KOPT-K1 (cell line): ENCODE data around the gene RYR1.
"Not testable (repeated sequence)": the region's sequence is repeated elsewhere in the genome, so short reads cannot be mapped to it uniquely, and the experiment has no call there.

Experiments used
- H3K27ac ChIP-seq: fragments of 200-600 bp; sonication (generic); 2 replicates; pipeline ENCODE4 v1.5.1; 2016; ENCODE audit warnings: antibody characterized with exemption, mild to moderate bottlenecking, low read depth, low read length; ENCODE audit not compliant: poor library complexity, severe bottlenecking
- H3K36me3 ChIP-seq: fragments of 200-600 bp; sonication (generic); 2 replicates; pipeline ENCODE4 v1.5.1; 2017; ENCODE audit warnings: antibody characterized with exemption, mild to moderate bottlenecking, low read length, moderate library complexity; ENCODE audit not compliant: insufficient read depth
- H3K9me3 ChIP-seq: fragments of 200-600 bp; sonication (generic); 2 replicates; pipeline ENCODE4 v1.5.1; 2017; ENCODE audit warnings: antibody characterized with exemption, low read length, mild to moderate bottlenecking; ENCODE audit not compliant: insufficient read depth, poor library complexity, severe bottlenecking

Gene RYR1

DNA sequence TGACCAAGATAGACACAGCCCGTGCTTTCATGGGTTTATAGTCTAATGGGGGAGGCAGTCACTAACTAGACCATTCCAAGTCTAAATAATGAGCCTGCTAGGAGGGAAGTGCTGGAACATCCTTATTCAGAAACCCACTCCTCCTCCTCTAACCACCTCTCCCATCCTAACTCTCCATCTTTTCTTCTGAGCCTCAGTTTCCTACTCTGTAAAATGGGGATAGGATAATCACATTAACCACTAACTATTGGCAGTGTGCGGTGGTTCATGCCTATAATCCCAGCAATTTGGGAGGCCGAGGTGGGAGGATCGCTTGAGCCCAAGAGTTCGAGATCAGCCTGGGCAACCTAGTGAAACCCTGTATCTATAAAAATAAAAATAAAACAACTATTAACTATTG is 115.6 kb downstream of the RYR1 start:
- Histone ChIP-seq H3K27ac (no peak overlapping the region), H3K9me3 (no peaks in the 10 kb centered on the region), H3K36me3 (no peaks in the 10 kb centered on the region)

DNA sequence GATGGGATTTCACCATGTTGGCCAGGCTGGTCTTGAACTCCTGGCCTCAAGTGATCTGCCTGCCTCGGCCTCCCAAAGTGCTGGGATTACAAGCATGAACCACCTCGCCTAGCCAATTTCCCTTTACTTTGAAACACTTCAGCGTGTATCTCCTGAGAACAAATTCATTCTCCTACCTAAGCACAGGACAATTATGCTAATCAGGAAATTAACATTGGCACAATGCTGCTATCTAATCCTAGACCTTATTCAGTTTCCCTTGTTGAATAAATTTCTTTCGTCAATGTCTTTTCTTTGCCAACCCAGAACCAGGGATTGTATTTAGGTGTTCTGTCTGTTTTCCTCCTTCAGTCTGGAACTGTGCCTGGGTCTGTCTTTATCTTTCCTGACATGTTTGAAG is 116.5 kb downstream of the RYR1 start:
- Histone ChIP-seq H3K27ac (no peak overlapping the region), H3K9me3 (no peaks in the 10 kb centered on the region), H3K36me3 (no peaks in the 10 kb centered on the region)

DNA sequence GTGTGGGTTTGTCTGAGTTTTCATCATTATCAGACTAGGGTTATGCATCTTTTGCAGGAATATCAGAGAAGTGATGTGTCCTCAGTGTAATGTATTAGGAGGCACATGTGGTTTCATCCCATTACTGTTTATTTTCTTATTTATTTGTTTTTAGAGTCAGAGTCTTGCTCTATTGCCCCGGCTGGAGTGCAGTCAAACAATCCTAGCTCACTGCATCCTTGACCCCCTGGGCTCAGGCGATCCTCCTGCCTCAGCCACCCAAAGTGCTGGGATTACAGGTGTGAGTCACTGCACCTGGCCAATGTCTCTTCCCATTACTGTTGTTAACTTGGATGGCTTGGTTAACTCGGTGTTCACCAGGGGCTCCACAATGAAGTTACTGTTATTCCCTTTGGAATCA is 116.9 kb downstream of the RYR1 start:
- Histone ChIP-seq H3K9me3 (no peaks in the 10 kb centered on the region), H3K36me3 (no peaks in the 10 kb centered on the region), H3K27ac (no peak overlapping the region)

DNA sequence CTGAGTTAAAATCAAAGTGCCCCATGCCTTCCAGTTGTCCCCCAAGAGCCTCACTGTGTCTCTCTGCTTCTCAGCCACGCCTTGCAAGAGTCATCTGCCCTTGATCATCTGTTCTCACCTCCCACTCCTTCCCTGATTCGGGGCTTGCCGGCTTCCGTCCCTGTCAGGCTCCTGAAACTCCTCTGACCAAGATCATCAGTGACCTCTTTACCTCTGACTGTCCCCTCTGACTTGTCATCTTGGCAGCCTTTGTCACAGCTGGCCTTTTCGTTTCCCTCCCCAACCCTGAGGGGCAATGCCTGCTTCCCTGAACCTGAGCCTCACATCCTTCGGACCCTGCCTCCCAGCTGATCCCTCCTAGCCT is 117.9 kb downstream of the RYR1 start:
- Histone ChIP-seq H3K36me3 (no peaks in the 10 kb centered on the region), H3K27ac (no peak overlapping the region), H3K9me3 (no peaks in the 10 kb centered on the region)

DNA sequence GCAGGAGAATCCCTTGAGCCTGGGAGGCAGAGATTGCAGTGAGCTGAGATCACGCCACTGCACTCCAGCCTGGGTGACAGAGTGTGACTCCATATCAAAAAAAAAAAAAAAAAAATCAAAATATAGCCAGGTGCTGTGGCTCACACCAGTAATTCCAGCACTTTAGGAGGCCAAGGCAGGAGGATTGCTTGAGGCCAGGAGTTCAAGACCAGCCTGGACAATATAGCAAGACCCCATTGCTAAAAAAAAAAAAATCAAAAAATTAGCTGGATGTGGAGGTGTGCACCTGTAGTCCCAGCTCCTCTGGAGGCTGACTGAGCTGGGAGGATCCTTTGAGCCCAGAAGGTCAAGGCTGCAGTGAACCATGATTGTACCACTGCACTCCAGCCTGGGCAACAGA is 119.7 kb downstream of the RYR1 start:
- not testable (repeated sequence) for H3K27ac ChIP-seq, H3K36me3 ChIP-seq, H3K9me3 ChIP-seq

DNA sequence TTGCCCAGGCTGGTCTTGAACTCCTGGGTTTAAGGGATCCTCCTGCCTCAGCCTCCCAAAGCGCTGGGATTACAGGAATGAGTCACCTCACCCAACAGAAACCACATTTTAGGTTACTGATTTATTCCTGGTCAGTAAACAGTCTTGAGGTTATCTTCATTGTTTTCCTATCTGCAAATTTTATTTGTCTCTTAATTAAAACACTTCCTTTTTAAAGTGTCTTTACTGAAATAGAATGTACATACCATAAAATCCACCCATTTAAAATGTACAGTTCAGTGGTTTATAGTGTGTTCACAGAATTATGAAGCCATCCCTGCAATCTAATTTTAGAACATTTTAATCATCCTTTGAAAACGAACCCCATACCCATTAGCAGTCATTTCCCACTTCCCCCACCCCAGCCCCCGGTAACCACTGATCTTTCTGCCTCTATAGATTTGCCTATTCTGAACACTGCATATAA is 121.2 kb downstream of the RYR1 start:
- H3K36me3 ChIP-seq = no peaks in the 10 kb centered on the region
- no peak overlapping the region for H3K27ac ChIP-seq
- H3K9me3 ChIP-seq = no peaks in the 10 kb centered on the region

DNA sequence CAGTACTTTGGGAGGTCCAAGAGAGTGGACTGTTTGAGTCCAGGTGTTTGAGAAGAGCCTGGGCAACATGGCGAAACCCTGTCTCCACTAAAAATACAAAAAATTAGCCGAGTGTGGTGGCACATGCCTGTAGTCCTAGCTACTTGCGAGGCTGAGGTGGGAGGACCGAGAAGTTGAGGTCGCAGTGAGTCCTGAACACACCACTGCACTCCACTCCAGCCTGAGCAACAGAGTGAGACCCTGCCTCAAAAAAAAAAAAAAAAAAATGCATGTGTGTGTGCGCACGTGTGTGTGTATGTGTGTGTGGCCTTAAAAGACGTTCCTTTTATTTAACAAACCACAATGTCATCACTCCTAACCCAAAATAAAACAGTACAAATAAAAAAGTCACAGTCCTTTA is 121.7 kb downstream of the RYR1 start:
- H3K27ac ChIP-seq = no peak overlapping the region
- no peaks in the 10 kb centered on the region for H3K9me3 ChIP-seq
- H3K36me3 ChIP-seq = no peaks in the 10 kb centered on the region

DNA sequence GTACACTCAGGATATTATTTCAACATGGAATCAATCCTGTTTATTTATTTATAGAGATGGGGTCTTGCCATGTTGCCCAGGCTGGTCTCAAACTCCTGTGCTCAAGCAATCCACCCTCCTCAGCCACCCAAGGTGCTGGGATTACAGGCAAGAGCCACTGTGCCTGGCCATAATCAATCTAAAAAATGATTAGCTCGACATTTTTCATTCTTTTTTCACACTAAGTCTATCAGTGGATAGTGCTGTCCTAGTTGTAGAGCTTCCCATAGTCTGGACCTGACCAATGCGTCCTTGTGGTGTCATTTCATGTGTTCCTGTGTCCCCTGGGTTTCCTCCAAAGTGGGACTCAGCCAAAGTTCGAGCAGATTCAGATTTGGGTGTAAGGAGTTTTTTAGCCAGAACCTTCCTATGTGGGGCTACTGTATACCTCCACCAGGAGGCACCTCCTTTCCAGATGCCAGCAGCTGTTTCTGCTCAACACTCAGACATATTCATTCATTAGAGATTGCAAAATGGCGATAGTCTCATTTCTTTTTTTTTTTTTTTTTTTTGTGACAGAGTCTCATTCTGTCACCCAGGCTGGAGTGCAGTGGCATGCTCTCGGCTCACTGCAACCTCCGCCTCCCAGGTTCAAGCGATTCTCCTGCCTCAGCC is 123.2 kb downstream of the RYR1 start:
- H3K9me3 ChIP-seq = no peaks in the 10 kb centered on the region
- H3K27ac ChIP-seq = no peak overlapping the region
- H3K36me3 ChIP-seq = no peaks in the 10 kb centered on the region

DNA sequence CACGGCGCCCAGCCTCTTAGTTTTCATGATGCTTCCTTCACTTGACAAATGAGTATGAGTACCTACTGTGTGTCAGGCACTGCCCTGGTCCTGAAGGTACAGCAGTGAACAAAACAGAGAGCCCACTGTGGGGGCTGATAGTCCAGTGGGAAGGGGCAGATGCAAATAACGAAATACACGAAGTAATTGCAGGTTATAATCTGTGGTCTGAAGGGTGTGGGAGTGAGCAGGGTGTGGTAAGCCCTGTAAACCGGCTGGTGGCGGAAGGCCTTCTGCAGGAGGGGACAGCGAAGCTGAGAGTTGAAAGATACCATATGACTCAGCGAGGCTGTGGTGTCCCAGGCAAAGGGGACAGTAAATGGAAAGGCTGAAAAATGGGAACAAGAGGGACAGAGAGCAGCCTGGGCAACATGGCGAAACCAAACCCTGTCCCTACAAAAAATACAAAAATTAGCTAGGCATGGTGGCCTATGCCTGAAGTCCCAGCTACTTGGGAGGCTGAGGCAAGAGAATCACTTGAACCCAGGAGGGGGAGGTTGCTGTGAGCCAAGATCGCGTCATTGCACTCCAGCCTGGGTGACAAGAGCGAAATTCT is 123.8 kb downstream of the RYR1 start:
- no peaks in the 10 kb centered on the region for H3K36me3 ChIP-seq
- H3K9me3 ChIP-seq = no peaks in the 10 kb centered on the region
- no peak overlapping the region for H3K27ac ChIP-seq

DNA sequence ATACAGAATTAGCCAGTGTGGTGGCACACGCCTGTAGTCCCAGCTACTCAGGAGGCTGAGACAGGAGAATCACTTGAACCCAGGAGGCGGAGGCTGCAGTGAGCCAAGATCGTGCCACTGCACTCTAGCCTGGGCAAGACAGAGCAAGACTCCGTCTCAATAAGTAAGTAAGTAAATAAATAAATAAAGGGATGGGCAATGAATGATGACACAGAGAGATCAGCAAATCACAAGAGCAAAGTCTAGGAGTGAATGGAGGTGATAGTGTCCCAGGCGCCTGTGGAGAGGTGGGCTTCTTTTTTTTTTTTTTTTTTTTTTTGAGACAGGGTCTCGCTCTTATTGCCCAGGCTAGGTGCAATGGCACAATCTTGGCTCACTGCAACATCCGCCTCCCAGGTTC is 125.4 kb downstream of the RYR1 start:
- H3K27ac ChIP-seq, H3K36me3 ChIP-seq, H3K9me3 ChIP-seq: not testable (repeated sequence)

DNA sequence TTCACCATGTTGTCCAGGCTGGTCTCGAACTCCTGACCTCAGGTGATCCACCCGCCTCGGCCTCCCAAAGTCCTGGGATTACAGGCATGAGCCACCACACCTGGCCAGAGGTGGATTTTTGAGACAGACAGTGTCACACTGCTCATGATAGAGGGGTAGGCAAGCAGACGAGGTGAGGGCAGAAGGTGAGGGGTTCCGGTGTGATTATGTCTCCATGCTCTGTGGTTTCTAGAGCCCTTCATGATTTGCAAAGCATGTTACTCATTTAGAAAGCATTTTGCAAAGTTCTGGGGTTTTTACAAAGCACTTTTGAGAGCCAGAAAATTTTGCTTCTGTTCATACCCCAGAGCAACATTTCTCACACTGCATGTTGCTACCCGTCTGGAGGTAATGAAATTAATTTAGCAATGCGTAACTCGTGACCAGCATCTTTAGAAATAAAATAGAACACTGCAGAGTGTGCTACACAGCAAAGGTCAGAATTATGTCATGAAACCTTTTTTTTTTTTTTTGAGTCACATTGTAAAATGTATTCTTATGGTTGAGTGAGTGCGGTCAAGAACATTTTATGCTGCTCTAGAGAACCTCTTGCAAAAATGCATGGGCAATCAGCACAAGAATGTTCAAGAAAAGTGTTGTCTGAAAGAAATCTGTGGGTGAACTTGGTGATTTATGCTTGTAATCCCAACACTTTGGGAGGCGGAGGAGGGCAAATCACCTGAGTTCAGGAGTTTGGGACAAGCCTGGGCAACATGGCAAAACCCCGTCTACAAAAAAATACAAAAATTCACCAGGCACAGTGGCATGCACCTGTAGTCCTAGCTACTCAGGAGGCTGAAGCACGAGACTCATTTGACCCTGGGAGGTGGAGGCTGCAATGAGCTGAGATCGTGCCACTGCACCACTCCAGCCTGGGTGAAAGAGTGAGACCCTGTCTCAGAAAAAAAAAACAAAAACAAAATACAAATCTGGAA is 126.2 kb downstream of the RYR1 start:
- H3K27ac ChIP-seq = no peak overlapping the region
- H3K9me3 ChIP-seq = no peaks in the 10 kb centered on the region
- no peaks in the 10 kb centered on the region for H3K36me3 ChIP-seq

DNA sequence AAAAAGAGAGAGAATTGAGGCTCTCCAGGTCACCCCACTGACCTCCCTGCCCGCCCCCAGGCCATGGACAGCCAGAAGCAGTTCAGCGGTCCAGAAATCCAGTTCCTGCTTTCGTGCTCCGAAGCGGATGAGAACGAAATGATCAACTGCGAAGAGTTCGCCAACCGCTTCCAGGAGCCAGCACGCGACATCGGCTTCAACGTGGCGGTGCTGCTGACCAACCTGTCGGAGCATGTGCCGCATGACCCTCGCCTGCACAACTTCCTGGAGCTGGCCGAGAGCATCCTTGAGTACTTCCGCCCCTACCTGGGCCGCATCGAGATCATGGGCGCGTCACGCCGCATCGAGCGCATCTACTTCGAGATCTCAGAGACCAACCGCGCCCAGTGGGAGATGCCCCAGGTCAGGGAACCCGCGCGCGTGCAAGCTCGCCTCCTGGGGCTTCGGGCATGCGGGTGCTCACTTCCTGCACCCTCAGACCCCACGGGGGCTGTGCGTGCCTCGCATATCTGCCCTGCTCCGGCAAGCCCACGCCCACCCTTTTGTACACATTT is 127.6 kb downstream of the RYR1 start:
- H3K27ac ChIP-seq = no peak overlapping the region
- H3K9me3 ChIP-seq = no peaks in the 10 kb centered on the region
- no peaks in the 10 kb centered on the region for H3K36me3 ChIP-seq

DNA sequence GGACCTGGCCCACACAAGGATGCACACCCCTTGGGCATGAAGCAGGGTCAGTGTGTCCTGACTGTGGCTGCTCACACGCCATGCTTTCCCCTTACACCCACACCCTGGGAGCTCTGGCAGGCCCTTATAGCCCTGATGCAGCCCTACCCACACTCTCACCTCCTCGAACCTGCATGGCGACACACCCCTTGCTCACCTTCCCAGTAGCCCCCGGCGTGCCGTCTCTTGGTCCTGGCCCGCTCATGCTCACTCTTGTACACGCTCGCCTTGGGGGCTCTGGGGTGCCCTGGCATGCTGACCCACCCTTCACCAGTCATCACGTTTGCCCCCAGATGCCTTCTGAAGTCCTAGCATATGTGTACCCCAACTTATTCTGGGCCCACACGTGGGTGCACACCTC is 128.2 kb downstream of the RYR1 start:
- Histone ChIP-seq H3K36me3 (no peaks in the 10 kb centered on the region), H3K27ac (no peak overlapping the region), H3K9me3 (no peaks in the 10 kb centered on the region)

DNA sequence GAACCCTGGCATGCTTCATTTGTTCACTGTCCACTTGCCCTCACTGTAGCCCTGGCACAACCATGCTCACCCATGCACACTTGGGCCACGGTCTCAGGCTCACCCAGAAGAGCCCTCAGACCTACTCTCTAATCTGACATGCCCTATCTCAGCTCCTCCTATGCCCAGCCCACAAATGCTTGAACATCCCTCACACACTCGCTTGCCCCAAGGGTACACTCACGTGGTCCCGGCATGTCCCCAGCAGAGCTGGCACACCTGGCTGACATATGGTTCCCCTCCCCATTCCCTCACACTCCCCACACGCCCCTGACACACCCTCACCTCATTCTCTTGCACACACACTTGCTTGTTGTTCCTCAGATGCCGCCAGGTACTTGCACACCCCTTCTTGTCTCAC is 128.6 kb downstream of the RYR1 start:
- Histone ChIP-seq H3K27ac (no peak overlapping the region), H3K36me3 (no peaks in the 10 kb centered on the region), H3K9me3 (no peaks in the 10 kb centered on the region)

DNA sequence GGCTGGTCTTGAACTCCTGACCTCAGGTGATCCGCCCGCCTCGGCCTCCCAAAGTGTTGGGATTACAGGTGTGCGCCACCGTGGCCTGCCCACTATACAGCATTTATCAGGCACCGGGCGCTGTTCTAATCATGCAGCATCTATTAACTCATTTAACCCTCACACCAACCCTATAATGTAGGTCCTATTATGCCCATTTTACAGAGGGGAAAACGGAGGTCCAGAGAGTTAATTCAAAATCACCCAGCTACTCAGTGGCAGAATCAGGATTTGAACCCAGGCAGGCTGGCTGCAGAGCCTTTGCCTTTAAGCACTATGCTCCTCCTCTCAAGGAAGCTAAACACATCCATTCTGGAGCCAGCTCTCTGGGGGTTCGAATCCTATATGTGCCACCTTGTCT is 130.0 kb downstream of the RYR1 start:
- H3K27ac ChIP-seq = no peak overlapping the region
- no peaks in the 10 kb centered on the region for H3K36me3 ChIP-seq
- no peaks in the 10 kb centered on the region for H3K9me3 ChIP-seq
